Stimulated activated CD4-positive, alpha-beta T cell treated with anti-CD3 and anti-CD28 coated beads, Interleukin-15, amount 100 ng/mL, for 48 hours (primary cell): ENCODE results near the gene CHMP2B.
"Not testable (repeated sequence)": the region's sequence is repeated elsewhere in the genome, so short reads cannot be mapped to it uniquely, and the experiment has no call there.

Source experiments
- DNase-seq, 2 donors: peaks; one replicate each; pipeline ENCODE4 v3.0.0-alpha.2; 2020; ENCODE audit warnings: low read depth in 2 of 2

Gene CHMP2B

DNA sequence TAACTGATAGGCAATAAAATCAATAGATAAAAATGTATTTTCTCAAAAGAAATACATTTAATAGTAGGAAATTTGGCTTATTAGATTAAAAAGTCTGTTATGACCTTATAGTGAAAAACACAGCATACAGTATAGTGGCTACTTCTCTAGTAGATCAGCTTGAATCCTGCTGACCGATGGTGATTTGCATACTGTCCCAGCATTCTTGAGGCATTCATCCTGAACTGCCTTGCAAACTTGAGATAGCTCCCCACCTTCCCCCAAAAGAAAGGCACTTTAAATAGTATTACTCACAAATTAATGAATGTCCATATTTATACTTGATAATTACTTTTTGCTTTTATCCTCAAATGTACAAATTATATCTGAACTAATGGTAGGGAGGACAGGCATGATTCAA, 6.7 kb downstream of the CHMP2B start:
- DNase-seq: no peak

- DNase-seq: no peak
Measured at GRCh38 chr3:87236093-87236492, 9.0 kb downstream of the CHMP2B start.

GRCh38 chr3:87246662-87247429, 19.7 kb downstream of the CHMP2B start:
- DNase-seq: no peak

GRCh38 chr3:87247430-87247773, 20.3 kb downstream of the CHMP2B start:
- DNase-seq: no peak

DNA sequence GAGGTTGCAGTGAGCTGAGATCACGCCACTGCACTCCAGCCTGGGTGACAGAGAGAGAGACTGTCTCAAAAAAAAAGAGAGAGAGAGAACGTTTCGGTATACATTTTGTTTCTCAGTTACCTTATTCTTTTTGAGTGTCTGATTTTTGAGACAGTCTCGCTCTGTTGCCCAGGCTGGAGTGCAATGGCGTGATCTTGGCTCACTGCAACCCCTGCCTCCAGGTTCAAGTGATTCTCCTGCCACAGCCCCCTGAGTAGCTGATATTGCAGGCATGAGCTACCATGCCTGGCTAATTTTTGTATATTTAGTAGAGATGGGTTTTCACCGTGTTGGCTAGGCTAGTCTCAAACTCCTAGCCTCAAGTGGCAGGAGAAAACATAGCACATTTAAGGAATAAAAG, 21.1 kb downstream of the CHMP2B start:
- DNase-seq: not testable (repeated sequence)

DNA sequence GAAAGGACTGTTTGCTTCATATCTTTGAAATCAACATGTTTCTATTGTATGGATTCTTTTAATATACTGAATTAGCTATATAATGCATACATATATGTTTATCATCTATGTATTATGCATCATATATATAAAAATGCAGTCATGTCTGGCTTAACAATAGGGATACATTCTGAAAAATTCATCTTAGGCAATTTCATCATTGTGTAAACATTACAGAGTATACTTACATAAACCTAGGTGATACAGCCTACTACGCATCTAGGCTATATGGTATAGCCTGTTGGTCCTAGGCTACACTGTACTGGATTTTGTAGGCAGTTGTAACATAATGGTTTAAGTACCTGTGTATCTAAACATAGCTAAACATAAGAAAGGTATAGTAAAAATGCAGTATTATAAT, 21.7 kb downstream of the CHMP2B start:
- no peak for DNase-seq

- no peak for DNase-seq
Measured at GRCh38 chr3:87250009-87250408, 22.9 kb downstream of the CHMP2B start.

- DNase-seq: peak in 1 of 2 donors; percentile 43
Measured at GRCh38 chr3:87260270-87260669, 33.2 kb downstream of the CHMP2B start.

DNA sequence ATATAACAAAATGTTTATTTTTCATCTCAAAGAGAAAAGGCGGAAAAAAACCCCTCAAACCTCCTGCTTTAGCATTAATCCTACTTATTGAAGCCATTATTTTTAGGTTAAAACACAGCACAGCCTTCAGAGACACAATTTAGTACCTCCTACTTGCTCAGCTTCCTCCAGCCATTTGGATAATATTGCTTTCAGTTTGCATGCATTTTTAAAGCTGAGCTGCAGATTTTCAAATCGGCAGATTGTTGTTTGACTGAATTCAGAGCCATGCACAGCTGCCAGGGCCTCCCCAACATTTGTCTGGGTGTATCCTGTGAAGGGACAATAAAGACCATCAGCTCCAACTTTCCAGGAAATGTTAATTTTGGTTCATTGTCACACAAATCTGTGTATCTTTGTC, 34.8 kb downstream of the CHMP2B start:
- no peak for DNase-seq

GRCh38 chr3:87267953-87268645, 41.0 kb downstream of the CHMP2B start:
- DNase-seq: no peak

DNA sequence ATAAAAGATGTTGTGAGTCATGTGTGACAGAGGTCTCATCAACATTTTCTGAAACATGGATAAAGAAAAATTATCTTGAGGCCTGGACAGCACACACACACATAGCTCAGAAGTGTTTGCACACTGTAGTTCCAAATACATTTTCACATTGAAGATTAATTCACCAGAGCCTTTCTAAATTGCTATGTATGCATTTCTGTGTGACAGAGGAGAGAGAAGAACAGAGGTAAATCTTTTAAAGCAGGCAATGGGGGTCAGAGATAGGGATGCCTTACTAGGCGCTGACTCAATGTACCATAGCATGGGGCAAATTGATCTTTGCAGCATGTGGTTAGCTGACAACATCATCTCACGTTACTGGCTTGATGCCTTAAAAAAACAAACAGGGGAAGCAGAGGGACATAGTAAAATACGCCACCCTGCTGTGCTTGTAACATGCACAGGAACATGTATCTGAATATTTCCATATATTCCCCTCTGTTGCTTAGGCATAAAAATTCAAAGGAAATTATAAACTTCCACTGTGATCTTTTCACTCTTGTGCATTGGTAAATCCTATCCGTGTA, 41.6 kb downstream of the CHMP2B start:
- no peak for DNase-seq

DNA sequence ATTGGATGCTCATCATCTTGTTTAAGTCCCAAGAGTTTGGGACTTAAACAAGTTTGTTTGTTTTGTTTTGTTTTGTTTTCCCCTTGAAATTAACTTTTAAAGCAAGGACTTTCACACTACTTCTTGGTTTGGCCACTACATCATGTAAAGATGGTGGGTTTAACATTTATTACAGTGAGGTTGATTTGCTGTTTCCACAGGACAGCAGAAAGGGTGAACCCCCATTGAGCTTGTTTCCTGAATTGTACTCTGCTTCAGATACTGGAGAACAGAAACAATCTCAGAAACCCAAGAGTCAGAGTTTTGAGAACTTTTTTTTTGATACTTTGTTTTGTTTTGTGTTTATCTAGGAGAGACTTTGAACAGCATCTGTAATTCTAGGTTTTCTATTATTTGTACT, 42.6 kb downstream of the CHMP2B start:
- no peak for DNase-seq

GRCh38 chr3:87270908-87271700, 44.0 kb downstream of the CHMP2B start:
- no peak for DNase-seq

DNA sequence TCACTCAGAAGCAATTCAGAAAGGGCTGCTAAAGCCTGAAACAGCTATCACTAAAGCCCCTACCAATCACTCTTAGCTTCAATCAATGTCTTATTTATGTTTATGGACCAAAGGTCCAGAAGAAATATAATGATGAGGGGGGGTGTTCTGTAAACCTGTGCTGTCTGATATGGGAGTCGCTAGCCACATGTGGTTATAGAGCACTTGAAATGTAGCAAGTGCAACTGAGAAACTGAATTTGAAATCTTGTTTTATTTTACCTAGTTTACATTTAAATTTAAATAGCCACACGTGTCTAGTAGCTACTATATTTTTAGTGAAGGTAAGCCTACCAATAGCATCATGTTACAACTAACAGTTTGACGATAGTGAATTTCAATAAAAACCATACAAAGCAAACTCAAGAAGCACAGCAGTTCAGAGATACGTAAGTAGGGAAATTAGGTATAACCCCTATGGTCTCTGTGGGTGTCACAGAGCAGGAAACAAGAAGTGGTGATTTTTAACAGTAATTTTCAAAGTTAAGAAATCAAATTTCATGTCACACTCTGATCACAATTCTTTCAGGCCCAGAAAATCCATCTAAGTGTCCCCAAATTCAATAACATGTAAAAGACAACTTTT, 45.7 kb downstream of the CHMP2B start:
- DNase-seq: no peak

DNA sequence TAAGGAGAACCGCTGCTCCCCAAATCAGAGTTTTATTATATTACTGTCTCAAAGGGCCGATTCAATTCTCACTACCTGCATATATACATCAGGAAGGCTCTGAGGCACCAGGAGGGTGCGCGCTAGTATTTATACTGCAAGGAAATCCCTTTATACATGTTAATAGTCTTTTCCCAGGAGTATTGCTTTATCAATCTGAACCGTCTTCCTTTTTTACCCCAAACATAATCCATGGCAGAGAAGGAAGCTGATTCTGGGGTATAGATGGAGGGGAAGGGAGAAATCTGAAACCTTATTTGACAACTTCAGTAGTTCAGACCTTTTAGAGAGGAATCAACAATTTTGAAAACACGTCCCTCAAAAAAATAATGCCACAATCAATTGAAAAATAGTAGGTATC, 49.4 kb downstream of the CHMP2B start, which contains the start of gene POU1F1:
POU1F1 (minus strand) TSS at position 101 of the 400 bp plus-strand sequence. CDS start 122 bp downstream, outside the sequence.
- no peak for DNase-seq

DNA sequence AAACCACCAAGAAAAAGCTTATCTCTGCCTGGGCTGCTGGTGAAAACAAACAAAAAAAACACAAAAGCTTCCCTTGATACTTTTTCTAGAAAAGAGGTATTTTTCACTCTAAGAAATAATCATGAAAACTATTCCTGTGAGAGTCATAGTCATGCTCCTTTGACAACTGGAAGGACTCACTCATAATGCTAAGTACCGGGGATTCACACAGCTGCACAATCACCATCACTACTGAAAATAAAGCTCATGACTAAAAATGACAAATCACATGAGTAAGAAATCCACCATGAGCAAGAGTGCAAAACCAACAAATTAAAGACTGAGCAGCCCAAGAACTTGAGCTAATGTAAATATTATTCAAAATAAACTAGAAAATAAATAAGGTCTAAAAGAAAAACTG, 59.9 kb downstream of the CHMP2B start:
- no peak for DNase-seq

DNA sequence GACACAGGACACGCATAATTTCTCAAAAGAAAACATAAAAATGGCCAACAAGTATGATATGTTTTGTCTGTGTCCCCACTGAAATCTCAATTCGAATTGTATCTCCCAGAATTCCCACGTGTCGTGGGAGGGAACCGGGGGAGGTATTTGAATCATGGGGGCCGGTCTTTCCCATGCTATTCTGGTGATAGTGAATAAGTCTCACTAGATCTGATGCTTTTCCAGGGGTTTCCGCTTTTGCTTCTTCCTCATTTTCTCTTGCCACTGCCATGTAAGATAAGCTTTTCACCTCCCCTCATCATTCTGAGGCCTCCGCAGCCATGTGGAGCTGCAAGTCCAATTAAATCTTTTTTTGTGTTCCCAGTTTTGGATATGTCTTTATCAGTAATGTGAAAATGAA, 61.3 kb downstream of the CHMP2B start:
- DNase-seq: no peak

GRCh38 chr3:87298111-87298718, 71.1 kb downstream of the CHMP2B start:
- DNase-seq: no peak

DNA sequence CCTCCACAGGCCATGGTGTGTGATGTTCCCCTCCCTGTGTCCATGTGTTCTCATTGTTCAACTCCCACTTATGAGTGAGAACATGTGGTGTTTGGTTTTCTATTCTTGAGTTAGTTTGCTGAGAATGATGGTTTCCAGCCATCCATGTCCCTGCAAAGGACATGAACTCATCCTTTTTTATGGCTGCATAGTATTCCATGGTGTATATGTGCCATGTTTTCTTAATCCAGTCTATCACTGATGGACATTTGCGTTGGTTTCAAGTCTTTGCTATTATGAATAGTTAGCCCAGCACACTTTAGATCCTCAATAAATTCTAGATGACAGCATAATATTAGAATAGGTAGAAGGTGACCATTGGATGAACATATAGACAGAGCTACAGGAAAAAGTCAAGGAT, 77.9 kb downstream of the CHMP2B start:
- DNase-seq: not testable (repeated sequence)
